Measurements from ENCODE around the gene CGB3. TPM values are rescaled to one million over a fixed set of nuclear protein-coding genes. Genes with fewer than 3 reads are reported as not detected.

The CGB3 gene
- polyA plus RNA-seq, 3 donors = not detected

DNA sequence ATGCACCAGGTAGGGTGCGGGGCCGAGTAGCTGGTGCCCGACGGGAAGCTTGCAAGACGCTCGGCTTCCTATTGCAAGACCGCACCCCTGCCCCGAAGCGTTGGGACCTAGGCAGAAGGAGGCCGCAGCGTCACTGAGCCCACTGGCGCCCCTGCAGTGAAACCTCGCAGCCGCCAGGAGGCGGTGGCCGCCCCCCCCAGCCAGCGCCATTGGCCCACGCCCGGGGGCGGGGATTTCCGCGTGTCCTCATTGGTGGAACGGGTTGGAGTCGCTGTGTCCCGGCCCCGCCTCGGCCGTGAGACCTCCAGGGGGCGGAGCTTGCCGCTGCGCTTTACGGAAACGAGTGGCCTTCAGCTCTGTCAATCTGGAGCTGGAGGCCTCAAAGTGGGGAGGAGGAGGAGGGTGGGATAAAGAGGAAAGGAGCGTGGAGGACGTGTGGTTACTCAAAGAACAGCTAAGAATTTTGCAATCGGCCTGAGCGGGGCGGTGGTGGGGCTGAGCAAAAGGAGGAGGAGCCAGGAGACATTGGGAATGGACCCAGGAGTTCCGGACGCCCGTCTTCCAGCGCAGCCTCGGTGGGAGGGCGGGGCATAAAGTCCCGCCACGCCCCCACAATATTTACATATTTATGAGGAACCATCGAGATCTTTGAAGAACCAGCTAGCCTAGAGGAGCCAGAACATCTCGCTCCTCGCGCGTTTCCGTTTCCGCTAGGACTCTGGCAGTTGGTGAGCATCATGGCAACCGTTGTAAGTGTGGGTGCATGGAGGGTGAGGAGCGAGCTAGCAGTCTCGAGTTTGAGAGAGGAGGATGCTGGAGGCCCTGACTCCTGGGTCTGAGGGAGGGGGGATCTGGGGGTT, 30.7 kb downstream of the CGB3 start, which contains the start of the genes GYS1 and RUVBL2:
Gene GYS1, minus strand, starts transcription at position 135 of the 860 bp plus-strand sequence. CDS start 197 bp downstream, outside the sequence.
Gene RUVBL2, plus strand, starts transcription at position 713 of the 860 bp plus-strand sequence. Its CDS starts 25 bp downstream, at position 738.
- 0 to 1% (median 0%) methylated on average over 56 of the region's 56 CpGs for WGBS, 3 donors
- H3K27ac ChIP-seq (ENCODE audit: low read depth, low read length) = peak within 1 kb of the TSS; percentile 59

DNA sequence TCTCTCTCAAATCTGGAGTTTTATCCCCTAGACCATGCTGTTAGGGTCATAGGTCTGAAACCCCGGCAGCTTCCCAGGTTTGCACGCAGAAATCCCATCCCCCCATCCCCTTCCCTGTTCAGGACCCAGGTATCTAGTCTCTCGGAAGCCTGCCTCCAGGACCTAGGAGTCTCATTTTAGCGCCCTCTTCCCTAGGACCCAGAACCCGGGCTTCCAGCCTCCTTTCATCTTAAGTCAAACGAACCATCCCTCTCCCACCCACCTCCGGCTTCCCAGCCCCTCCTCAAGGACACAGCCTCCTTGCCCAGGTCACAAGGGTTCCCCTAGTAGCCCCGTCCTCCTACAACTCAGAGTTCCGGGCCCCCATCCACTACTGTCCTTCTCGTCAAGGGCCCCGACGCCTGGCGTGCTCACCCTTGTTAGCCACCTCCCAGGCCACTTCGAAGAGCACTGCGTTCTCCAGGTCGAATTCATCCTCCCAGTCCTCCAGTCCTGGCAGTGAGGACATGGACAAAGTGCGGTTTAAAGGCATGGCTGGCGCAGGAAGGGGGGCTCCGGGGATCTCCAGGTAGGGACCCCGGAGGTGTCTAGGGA, 31.5 kb downstream of the CGB3 start:
- 0 to 1% (median 1%) methylated on average over 20 of the region's 20 CpGs for WGBS, 3 donors
- peak overlapping the region; percentile 59 for H3K27ac ChIP-seq (ENCODE audit: low read depth, low read length)

DNA sequence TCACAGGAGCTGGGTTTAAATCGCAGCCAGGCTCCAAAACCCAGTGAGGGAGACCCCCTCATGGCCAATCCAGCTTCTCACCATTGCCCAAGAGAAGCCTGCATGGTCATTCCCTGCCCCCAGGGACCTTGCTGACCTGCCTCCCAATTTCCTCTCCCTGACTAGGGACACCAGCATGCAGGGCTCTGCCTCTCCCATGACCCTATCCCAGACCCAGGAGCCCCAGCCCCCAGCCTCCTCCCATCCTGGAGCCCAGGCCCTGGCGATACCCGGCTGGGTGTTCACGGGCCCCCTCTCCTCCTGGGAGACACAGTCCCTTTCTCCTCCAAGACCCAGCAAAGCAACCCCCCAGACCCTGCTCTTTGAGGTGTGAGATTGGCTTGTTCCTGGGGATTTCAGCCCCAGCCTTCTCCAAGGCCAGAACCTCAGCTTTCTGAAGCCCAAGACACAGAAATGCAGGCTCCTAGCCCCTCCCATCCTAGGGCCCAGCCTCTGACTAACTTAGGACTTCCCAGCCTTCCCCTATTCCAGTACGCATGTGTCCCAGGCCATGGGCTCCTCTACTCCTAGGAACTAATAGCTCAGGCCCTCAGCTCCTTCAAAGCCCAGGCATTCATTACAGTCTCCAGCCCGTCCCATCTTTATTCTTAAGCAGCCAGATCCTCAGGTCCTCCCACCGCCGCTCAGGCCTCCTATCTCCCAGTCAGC, 32.1 kb downstream of the CGB3 start:
- H3K27ac ChIP-seq (ENCODE audit: low read depth, low read length) = peak overlapping the region; percentile 59
- WGBS, 3 donors = 14 to 30% (median 14%) methylated on average over 8 of the region's 8 CpGs

DNA sequence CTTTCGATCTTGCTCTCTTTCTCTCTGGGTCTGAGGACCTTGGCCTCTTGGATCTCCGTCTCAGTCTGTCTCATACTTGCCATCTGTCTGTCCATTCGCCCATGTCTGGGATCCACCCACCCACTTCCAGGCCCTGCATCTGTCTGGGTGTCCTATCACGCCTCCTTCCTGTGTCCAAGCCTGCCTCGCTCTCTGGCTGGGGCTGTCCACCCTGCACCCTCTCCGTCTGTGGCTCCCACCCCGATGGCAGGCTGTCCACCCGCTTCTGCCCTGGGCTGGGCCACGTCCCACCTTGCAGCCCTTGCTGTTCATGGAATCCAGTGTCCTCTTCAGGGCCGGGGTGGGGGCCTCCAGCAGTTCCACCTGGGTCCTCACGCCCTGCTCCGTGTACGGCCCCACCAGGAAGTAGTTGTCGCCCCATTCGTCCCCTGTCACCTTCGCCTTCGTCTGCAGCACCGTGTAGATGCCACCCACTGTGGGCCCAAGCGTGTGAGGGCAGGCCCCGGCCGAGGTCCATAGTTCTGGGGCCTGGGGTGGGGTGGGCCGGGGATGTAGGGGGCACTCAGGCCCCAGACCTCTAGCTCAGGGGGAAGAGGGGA, 33.0 kb downstream of the CGB3 start:
- H3K27ac ChIP-seq (ENCODE audit: low read depth, low read length) = no peak overlapping the region
- 88 to 93% (median 90%) methylated on average over 20 to 22 of the region's 22 CpGs for WGBS, 3 donors

GRCh38 chr19:48990400-48990799, 33.7 kb downstream of the CGB3 start:
- WGBS, 3 donors = 60 to 70% (median 66%) methylated on average over 4 of the region's 4 CpGs
- H3K27ac ChIP-seq (ENCODE audit: low read depth, low read length) = no peak overlapping the region

DNA sequence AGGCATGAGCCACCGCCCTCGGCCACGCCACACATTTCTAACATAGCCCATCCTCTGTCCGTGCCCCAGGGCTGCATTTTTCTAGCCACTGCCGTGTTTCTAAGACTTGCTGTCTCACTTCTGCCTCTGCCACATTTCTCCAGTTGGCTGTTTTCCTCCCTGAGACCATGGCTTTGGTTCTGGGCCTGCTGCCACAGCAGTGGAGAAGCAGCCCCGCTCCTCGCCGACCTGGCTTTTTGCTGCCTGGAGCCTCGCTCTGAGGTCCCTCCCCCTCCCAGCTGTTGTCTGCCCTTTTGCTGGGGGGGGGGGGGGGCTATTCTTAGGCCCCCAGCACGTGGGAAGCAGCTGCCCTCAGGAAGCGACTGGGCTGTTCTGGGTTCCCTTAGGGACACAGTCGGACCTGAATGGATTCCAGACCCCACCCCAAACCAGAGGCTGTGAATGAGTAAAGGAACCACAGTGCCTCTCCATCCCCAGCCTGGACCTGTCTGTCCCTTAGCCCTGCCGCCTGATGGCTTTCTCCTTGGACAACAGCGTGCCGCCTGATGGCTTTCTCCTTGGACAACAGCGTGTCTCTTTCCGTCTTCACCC, 34.3 kb downstream of the CGB3 start:
- H3K27ac ChIP-seq (ENCODE audit: low read depth, low read length) = no peak overlapping the region
- 68 to 83% (median 73%) methylated on average over 17 of the region's 17 CpGs for WGBS, 3 donors

- WGBS, 3 donors = 87 to 91% (median 90%) methylated on average over 9 of the region's 9 CpGs
- H3K27ac ChIP-seq (ENCODE audit: low read depth, low read length) = no peak overlapping the region
Measured at GRCh38 chr19:48988860-48989259, 35.3 kb downstream of the CGB3 start.

DNA sequence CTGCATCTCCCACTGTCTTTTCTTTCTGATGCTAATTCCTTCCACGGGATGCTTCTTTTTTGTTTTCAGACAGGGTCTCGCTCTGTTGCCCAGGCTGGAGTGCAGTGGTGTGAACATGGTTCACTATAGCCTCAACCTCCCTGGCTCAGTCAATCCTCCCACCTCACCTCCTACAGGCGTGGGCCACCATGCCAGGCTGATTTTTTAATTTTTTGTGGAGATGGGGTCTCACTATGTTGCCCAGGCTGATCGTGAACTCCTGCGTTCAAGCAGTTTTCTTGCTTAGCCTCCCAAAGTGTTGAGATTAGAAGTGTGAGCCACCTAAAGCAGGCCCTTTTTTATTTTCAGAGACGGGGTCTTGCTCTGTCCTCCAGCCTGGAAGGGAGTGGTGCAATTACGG, 35.8 kb downstream of the CGB3 start:
- 86 to 98% (median 98%) methylated on average over 7 of the region's 7 CpGs for WGBS, 3 donors

DNA sequence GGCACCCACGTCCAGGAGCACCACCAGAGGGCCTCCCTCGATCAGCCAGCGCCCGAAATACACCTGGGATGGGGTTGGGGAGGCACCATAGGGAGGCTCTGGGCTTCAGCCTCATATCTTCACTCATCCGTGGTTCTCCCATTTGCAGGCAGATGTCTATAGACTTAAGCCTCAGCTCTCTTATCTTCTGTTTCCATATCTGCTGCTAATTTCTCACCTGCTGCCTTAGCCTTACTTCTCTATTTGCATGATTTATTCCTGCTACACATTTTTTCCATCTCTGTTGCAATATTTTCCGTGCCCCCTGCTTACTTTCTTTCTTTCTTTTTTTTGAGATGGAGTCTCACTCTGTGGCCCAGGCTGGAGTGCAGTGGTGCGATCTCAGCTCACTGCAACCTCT, 36.8 kb downstream of the CGB3 start:
- WGBS, 3 donors = 85 to 88% (median 86%) methylated on average over 7 of the region's 7 CpGs

More for the DNA sequence above, 35.8 kb downstream of the CGB3 start:
- no peak overlapping the region for H3K27ac ChIP-seq (ENCODE audit: low read depth, low read length)

GRCh38 chr19:48986211-48986610, 37.9 kb downstream of the CGB3 start:
- WGBS, 3 donors = 81 to 100% (median 90%) methylated on average over 3 of the region's 3 CpGs
- H3K27ac ChIP-seq (ENCODE audit: low read depth, low read length) = no peak overlapping the region

More for the DNA sequence above, 36.8 kb downstream of the CGB3 start:
- no peak overlapping the region for H3K27ac ChIP-seq (ENCODE audit: low read depth, low read length)

- 92 to 96% (median 93%) methylated on average over 13 of the region's 13 CpGs for WGBS, 3 donors
- no peak overlapping the region for H3K27ac ChIP-seq (ENCODE audit: low read depth, low read length)
Measured at GRCh38 chr19:48985711-48986110, 38.4 kb downstream of the CGB3 start.

GRCh38 chr19:48982280-48982679, 41.9 kb downstream of the CGB3 start:
- 91 to 96% (median 95%) methylated on average over 9 of the region's 9 CpGs for WGBS, 3 donors
- no peak overlapping the region for H3K27ac ChIP-seq (ENCODE audit: low read depth, low read length)

GRCh38 chr19:48977061-48977460, 47.1 kb downstream of the CGB3 start:
- H3K27ac ChIP-seq (ENCODE audit: low read depth, low read length) = no peak overlapping the region
- 62 to 78% (median 67%) methylated on average over 2 of the region's 2 CpGs for WGBS, 3 donors

GRCh38 chr19:48975947-48976847, 47.9 kb downstream of the CGB3 start:
- H3K27ac ChIP-seq (ENCODE audit: low read depth, low read length) = no peak overlapping the region
- 84 to 94% (median 88%) methylated on average over 13 of the region's 13 CpGs for WGBS, 3 donors
